WTC11 (cell line): ENCODE measurements around the gene JAZF1. TPM values are rescaled to one million over a fixed set of nuclear protein-coding genes. Genes with fewer than 3 reads are reported as not detected.

Source experiments
- ATAC-seq: fragments of 200-7000 bp; cut with Tn5 transposase; 2 replicates; pipeline ENCODE4 v1.10.0; 2021; ENCODE audit warnings: mild to moderate bottlenecking, moderate library complexity
- CTCF ChIA-PET: fragments of 300-600 bp; sonication (Branson Sonifier 250); formaldehyde crosslinking; loops from one replicate; lab custom pipeline; 2021; ENCODE audit warnings: antibody characterized with exemption; lab: Charles Lee
- POLR2A ChIA-PET: fragments of 350-600 bp; sonication (Branson Sonifier 250); formaldehyde crosslinking; loops from one replicate; lab custom pipeline; 2021; ENCODE audit warnings: antibody characterized with exemption; lab: Charles Lee
- DNase-seq: peaks from one replicate; pipeline ENCODE4 v3.0.0; 2021; ENCODE audit warnings: low spot score
- H3K27ac Mint-ChIP-seq: 2 replicates; pipeline ENCODE4 v1.8.0; 2021; ENCODE audit warnings: mixed read lengths
- H3K27me3 Mint-ChIP-seq: 2 replicates; pipeline ENCODE4 v1.8.0; 2021; ENCODE audit warnings: low read depth, mild to moderate bottlenecking, moderate library complexity, mixed read lengths
- H3K36me3 Mint-ChIP-seq: 2 replicates; pipeline ENCODE4 v1.8.0; 2021; ENCODE audit warnings: mixed read lengths
- H3K4me1 Mint-ChIP-seq: 2 replicates; pipeline ENCODE4 v1.8.0; 2022; ENCODE audit warnings: mixed read lengths
- H3K4me3 Mint-ChIP-seq: 2 replicates; pipeline ENCODE4 v1.8.0; 2021; ENCODE audit warnings: mild to moderate bottlenecking, moderate library complexity, mixed read lengths
- H3K9me3 Mint-ChIP-seq: 2 replicates; pipeline ENCODE4 v1.8.0; 2021; ENCODE audit warnings: mixed read lengths
- AR ChIP-seq: fragments of 250-450 bp; sonication (Bioruptor Pico); IDR thresholded peaks from 2 replicates; pipeline ENCODE4 v1.9.0; 2021; ENCODE audit warnings: mild to moderate bottlenecking
- CDX4 ChIP-seq: fragments of 250-450 bp; sonication (Bioruptor Pico); IDR thresholded peaks from 2 replicates; pipeline ENCODE4 v1.9.0; 2021; ENCODE audit warnings: moderate library complexity, mild to moderate bottlenecking, inconsistent platforms, borderline replicate concordance
- ETV6 ChIP-seq: sonication (generic); formaldehyde crosslinking; IDR thresholded peaks from 2 replicates; pipeline ENCODE4 v1.8.1; 2022; ENCODE audit warnings: mild to moderate bottlenecking, missing genetic modification reagents
- FOXJ3 ChIP-seq: sonication (generic); formaldehyde crosslinking; IDR thresholded peaks from 2 replicates; pipeline ENCODE4 v1.9.0; 2021; ENCODE audit warnings: missing genetic modification reagents, mild to moderate bottlenecking, borderline replicate concordance
- GABPB1 ChIP-seq: sonication (generic); formaldehyde crosslinking; IDR thresholded peaks from 2 replicates; pipeline ENCODE4 v1.8.1; 2023; ENCODE audit warnings: mild to moderate bottlenecking, missing genetic modification reagents
- GRHL2 ChIP-seq: fragments of 250-450 bp; sonication (Bioruptor Pico); IDR thresholded peaks from 2 replicates; pipeline ENCODE4 v1.8.0; 2022; ENCODE audit warnings: mild to moderate bottlenecking, moderate library complexity; ENCODE audit not compliant: insufficient replicate concordance, severe bottlenecking
- JAZF1 ChIP-seq: fragments of 250-450 bp; sonication (Bioruptor Pico); IDR thresholded peaks from 2 replicates; pipeline ENCODE4 v1.9.0; 2021; ENCODE audit warnings: moderate library complexity, mild to moderate bottlenecking, inconsistent platforms
- KAT7 ChIP-seq: sonication (generic); formaldehyde crosslinking; IDR thresholded peaks from 2 replicates; pipeline ENCODE4 v1.8.1; 2023; ENCODE audit warnings: missing genetic modification reagents, mild to moderate bottlenecking, borderline replicate concordance
- MLX ChIP-seq: sonication (generic); formaldehyde crosslinking; IDR thresholded peaks from 2 replicates; pipeline ENCODE4 v1.8.1; 2023; ENCODE audit warnings: mild to moderate bottlenecking, missing genetic modification reagents, moderate library complexity
- MYBL2 ChIP-seq: sonication (generic); formaldehyde crosslinking; IDR thresholded peaks from 2 replicates; pipeline ENCODE4 v1.8.1; 2023; ENCODE audit warnings: mild to moderate bottlenecking, moderate library complexity, missing genetic modification reagents
- NFE2L1 ChIP-seq: sonication (generic); formaldehyde crosslinking; IDR thresholded peaks from 2 replicates; pipeline ENCODE4 v1.8.1; 2023; ENCODE audit warnings: missing genetic modification reagents
- PRDM15 ChIP-seq: sonication (generic); formaldehyde crosslinking; IDR thresholded peaks from 2 replicates; pipeline ENCODE4 v1.8.0; 2022; ENCODE audit warnings: missing genetic modification reagents
- PREB ChIP-seq: sonication (generic); formaldehyde crosslinking; IDR thresholded peaks from 2 replicates; pipeline ENCODE4 v1.8.1; 2022; ENCODE audit warnings: mild to moderate bottlenecking, missing genetic modification reagents, moderate library complexity, borderline replicate concordance
- TEAD1 ChIP-seq: sonication (generic); formaldehyde crosslinking; IDR thresholded peaks from 2 replicates; pipeline ENCODE4 v1.8.0; 2022; ENCODE audit warnings: mild to moderate bottlenecking, missing genetic modification reagents
- ZNF232 ChIP-seq: sonication (generic); formaldehyde crosslinking; IDR thresholded peaks from 2 replicates; pipeline ENCODE4 v1.8.0; 2022; ENCODE audit warnings: mild to moderate bottlenecking, missing genetic modification reagents
- ZNF263 ChIP-seq: sonication (generic); formaldehyde crosslinking; IDR thresholded peaks from 2 replicates; pipeline ENCODE4 v1.8.1; 2022; ENCODE audit warnings: low read depth, mild to moderate bottlenecking, moderate library complexity, missing genetic modification reagents
- ZNF317 ChIP-seq: sonication (generic); formaldehyde crosslinking; IDR thresholded peaks from 2 replicates; pipeline ENCODE4 v1.8.1; 2023; ENCODE audit warnings: low read depth, mild to moderate bottlenecking, moderate library complexity, missing genetic modification reagents, borderline replicate concordance
- ZNF416 ChIP-seq: fragments of 250-450 bp; sonication (Bioruptor Pico); IDR thresholded peaks from 2 replicates; pipeline ENCODE4 v1.9.0; 2021; ENCODE audit warnings: mild to moderate bottlenecking, inconsistent platforms
- total RNA-seq: library from RNA; stranded (reverse); gene quantifications from 3 replicates; pipeline ENCODE4 v1.2.3, GENCODE V29; 2021

The JAZF1 gene
- total RNA-seq, 1 experiment from 2014 or later = 19.0 TPM

- TF ChIP-seq AR (CRISPR knock-in tag) (no peak), GABPB1 (no peak), CDX4 (CRISPR knock-in tag) (no peak), KAT7 (CRISPR knock-in tag) (no peak), JAZF1 (no peak)
These were observed 354.7 kb downstream of the JAZF1 start (continued) for GRCh38 chr7:27825891-27826290.

GRCh38 chr7:27822245-27822644, 358.4 kb downstream of the JAZF1 start:
- Mint-ChIP-seq H3K4me1 (no peaks in the 10 kb centered on the region), H3K27ac (no peak overlapping the region), H3K27me3 (no peaks in the 10 kb centered on the region), H3K9me3 (no peaks in the 10 kb centered on the region), H3K36me3 (no peaks in the 10 kb centered on the region), H3K4me3 (no peak overlapping the region)
- DNase-seq (no peak), ATAC-seq (no peak)
- TF ChIP-seq TEAD1 (CRISPR knock-in tag) (no peak), PRDM15 (CRISPR knock-in tag) (no peak), ZNF263 (no peak), ZNF317 (CRISPR knock-in tag) (no peak), MLX (CRISPR knock-in tag) (no peak), KAT7 (CRISPR knock-in tag) (no peak), MYBL2 (CRISPR knock-in tag) (no peak), ZNF416 (no peak), PREB (no peak), NFE2L1 (CRISPR knock-in tag) (no peak), ETV6 (CRISPR knock-in tag) (no peak), GRHL2 (CRISPR knock-in tag) (no peak), FOXJ3 (no peak), ZNF232 (no peak)
- CTCF ChIA-PET = interaction anchor here (0.6 kb wide), 1 partner anchor 106 kb away, joined by 4 read pairs; no protein-coding TSS in a partner anchor
- POLR2A ChIA-PET = no interaction called here
